Fibroblast of mammary gland (primary cell): ENCODE data around the gene COX5A.

Source experiments
- DNase-seq: peaks from one replicate; pipeline ENCODE4 v3.0.0-alpha.2; 2010; ENCODE audit warnings: low read depth
- H3K4me3 ChIP-seq: 2 replicates; pipeline ENCODE4 v1.5.1; 2011; ENCODE audit warnings: low read depth, mild to moderate bottlenecking, low read length, moderate library complexity; ENCODE audit not compliant: control insufficient read depth
- CTCF ChIP-seq: conservative IDR thresholded peaks from 2 replicates; pipeline ENCODE4 v1.5.1; 2011; ENCODE audit warnings: low read depth, low read length, inconsistent platforms; ENCODE audit not compliant: control insufficient read depth, insufficient read depth

Gene COX5A

DNA sequence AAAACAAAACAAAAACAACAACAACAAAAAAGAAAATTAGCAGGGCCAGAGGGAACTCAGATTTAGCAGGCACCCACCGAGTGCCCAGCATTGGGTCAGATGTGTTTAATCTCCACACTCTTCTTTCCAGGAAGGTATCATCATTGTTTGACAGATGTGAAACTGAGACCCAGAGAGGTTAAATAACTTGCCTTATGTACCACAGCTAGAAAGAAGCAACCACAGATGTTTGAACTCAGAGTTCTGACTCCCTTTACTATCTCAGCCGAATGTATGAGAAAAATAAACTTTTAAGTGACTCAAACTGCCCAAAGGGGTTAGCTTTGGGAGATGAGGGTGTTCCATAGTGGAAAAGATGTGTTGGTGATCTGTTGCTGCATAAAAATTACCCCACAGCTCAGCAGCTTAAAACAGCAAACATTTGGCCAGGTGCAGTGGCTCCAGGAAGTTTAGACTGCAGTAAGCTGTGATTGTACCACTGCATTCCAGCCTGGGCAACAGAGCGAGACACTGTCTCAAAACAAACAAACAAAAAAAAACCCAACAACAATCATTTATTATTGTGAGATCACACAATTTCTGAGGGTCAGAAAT, 23.2 kb upstream of the COX5A start:
- no peak for DNase-seq
- no peak overlapping the region for H3K4me3 ChIP-seq
- no peak for TF ChIP-seq CTCF

DNA sequence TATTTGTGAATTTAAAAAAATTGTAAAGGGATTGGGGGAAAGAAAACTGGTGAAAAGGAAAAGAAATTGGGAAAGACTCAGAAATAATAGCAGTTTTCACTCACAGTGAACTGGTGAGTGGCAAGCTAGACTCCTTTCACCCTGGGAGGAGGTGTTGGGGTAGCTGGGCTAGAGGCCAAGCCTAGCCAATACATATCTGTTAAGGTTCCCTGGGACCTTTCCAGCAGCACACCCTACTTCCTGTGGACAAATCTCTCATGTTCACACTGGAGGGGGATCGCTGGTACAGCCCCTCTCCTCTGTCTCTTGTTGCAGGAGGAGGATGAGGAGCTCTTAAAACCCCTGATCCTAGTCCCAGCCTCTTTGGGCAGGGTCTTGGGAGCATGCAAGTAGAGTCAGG, 22.4 kb upstream of the COX5A start:
- no peak for TF ChIP-seq CTCF
- no peak for DNase-seq
- no peak overlapping the region for H3K4me3 ChIP-seq

GRCh38 chr15:74959586-74959939, 21.7 kb upstream of the COX5A start:
- TF ChIP-seq CTCF, result no peak
- DNase-seq, result no peak
- peak overlapping the region; percentile 53 for H3K4me3 ChIP-seq

DNA sequence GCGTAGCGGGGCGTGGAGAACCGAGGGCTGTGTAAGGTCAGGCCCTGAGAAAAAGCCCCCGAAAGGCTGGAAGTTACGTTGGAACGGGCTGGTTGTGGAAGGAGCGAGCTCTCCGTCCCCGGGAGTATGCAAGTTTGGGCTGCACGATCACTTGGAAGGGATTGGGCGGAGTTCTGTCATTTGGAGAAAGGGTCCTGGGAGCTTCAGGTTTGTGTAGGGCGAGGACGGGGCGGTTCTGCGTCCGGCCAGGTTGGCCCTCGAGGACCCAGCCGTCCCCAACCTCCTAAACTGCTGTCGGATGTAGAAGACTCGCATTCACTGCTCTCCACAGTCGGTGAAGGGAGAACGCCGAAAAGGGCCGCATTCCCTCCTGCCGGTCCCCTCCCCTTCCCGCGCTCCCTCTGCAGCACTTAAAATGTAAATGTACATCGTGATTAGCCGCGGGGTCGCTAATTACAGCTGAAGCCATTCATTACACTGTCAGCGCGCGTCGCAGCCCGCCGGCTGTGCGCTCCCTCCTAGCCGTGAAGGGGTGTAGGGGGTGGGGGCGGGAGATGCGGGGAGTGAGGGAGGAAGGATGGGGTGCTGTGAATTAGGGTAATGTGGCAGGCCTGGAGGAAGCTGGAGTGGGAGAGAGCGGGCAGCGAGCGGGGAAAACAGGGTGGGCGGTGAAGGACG, 21.2 kb upstream of the COX5A start:
- peak overlapping the region; percentile 53 for H3K4me3 ChIP-seq
- no peak for TF ChIP-seq CTCF
- DNase-seq, result no peak

DNA sequence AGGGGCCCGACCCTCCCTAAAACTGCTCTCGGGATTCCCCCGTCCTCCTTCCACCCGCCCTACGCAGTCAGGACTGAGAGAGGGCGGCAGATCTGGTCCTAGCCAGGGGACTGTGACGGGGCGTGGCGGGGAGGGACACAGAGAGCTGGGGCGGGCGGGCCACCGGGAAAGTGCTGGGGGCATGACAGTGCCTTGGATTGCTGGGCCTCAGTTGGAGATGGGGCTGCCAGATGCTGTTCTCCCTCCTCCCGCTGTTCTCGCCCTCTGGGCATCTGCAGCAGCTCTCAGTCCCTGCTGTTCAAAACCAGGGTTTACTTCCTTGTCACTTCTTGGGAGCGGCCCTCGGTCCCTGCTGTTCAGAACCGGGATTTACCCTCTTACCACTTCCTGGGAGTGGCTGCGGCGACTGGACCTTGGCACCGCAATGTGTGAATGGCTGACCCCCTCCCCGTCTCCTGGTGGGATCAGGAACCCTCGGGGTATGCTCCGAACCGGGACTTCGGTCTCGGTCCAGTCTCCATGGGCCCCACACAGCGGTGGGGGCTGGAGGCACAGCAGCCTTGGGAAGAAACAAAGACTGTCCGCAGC, 20.5 kb upstream of the COX5A start:
- H3K4me3 ChIP-seq, result peak overlapping the region; percentile 53
- DNase-seq, result peak; percentile 33
- TF ChIP-seq CTCF, result peak; percentile 14

DNA sequence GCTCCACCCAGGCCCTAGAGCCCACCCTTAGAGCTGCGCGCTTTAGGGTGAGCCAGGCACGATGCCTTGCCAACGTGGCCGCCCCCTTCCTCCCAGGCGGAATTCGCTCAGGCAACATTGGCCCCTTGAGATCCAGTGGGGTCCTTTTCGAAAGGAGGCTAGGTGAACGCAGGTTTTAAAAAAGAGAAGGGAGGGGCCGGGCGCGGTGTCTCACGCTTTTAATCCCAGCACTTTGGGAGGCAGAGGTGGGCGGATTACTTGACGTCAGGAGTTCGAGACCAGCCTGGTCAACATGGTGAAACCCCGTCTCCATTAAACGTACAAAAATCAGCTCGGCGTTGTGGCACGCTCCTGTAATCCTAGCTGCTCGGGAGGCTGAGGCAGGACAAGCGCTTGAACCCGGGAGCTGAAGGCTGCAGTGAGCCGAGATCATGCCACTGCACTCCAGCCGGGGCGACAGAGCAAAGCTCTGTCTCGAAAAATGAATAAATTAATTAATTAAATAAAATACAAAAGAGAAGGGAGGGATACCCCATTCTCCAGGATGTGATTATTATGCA, 19.7 kb upstream of the COX5A start:
- peak; percentile 39 for DNase-seq
- H3K4me3 ChIP-seq, result peak overlapping the region; percentile 53
- TF ChIP-seq CTCF, result no peak
